Renal cortical epithelial cell (primary cell): ENCODE data around the gene ANO9. TPM values are rescaled to one million over a fixed set of nuclear protein-coding genes. Genes with fewer than 3 reads are reported as not detected.
"Not testable (repeated sequence)": the region's sequence is repeated elsewhere in the genome, so short reads cannot be mapped to it uniquely, and the experiment has no call there.

Experiments used
- DNase-seq: peaks from one replicate; pipeline ENCODE4 v3.0.0-alpha.2; 2011; ENCODE audit warnings: low read depth
- total RNA-seq: library from RNA; depleted of rRNA; stranded (reverse); fragments of >200 nt; gene quantifications from 2 replicates; pipeline ENCODE4 v1.2.3, GENCODE V29; 2014

The ANO9 gene
- total RNA-seq, 1 donor from 2014 or later: 10.8 TPM

DNA sequence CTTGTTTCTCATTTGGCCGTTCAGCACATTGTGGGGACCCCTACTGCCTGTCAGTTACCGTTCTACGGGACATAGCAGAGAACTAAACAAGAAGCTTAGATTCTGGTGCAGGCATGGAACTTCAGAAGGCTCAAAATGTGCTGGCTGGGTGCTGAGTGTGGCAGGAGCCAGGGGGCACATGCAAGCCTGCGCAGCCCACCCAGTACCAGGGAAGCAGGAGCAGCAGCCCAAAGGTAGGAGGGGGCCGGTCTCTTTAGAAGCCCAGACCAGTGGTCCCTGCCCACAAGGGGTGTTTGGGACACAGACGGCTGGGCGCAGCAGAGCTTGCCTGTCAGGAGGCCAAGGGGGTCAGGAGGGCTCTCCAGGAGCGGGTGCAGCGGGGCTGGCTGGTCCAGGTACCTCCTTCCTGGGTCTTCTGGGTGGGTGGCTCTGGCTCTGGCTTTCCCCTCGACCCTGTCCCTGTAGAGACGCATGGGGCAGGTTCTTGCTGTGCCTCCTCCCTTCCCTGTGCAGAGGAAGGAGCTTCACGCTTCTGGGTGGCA, 10.5 kb upstream of the ANO9 start:
- DNase-seq: no peak

- DNase-seq: no peak
Measured at GRCh38 chr11:451738-452137, 9.9 kb upstream of the ANO9 start.

DNA sequence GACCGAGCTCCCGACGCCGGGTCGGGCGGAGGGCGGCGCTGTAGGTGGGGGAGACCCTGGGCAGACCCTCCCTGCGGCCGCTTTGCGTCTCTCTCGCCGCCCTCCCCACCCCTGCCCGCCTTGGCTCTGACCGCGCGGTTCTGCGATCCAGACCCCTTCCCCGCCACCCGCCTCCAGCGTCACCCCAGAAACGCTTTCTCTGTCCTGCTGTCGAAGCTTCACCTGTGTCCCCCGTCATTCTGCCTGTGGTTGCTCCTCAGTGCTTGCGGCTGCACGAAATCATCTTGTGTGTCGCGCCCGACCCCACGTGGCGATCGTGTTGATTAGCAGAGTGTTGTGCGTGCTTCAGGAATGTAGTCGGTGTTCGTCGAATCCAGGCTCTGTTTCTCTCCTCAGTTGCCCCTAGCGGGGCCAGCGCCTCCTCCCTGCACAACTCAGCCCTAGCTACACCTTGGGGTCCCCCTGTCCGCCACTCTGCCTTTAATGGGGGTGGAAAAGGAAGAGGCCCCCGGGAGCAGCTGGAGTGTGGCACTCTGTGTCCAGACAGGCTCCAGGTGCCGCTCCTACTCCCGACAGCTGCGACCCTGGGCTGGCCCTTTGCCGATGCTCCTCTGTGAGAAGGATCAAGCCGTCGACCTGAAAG, 9.1 kb upstream of the ANO9 start:
- peak; percentile 60 for DNase-seq

- peak; percentile 90 for DNase-seq
Measured at GRCh38 chr11:449889-450808, 8.3 kb upstream of the ANO9 start, which contains the start of gene PTDSS2. PTDSS2 (plus strand) TSS chr11:450279; CDS start chr11:450456, 177 bp downstream.

DNA sequence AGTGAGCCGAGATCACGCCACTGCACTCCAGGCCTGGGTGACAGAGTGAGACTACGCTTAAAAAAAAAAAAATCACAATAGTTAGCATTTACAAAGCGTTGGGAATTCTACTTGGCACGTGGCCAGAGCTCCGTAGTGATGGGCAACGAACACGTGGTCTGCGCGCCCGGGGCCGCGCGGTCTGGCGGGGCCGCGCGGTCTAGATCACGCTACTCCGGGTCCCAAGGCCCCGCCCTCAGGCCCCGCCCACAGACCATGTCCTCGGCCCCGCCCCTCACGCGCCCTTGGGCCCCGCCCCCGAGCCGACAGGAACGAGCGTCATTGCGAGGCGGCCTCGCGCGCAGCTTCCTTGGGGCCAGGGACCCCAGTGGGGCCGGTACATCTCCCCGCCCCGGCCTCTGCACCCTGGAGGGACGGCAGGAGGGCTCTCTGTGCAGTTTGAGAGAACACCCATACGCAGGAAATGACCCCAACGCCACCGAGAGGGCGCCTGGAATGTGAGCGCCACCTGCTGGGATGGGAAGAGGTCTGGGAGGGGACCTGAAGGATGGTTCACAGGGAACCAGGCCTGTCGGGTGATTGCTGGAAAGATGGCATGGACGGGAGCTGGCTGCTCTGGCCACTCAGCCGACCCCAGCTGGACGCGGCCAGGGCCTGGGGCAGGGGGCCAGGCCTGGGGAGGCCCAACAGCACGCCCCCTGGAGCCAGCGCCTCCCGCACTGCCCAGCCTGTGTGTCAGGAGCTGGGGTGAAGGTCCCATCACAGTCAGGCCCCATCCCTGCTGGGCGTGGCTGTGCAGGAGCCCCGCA, 6.3 kb upstream of the ANO9 start:
- DNase-seq: peak; percentile 67

DNA sequence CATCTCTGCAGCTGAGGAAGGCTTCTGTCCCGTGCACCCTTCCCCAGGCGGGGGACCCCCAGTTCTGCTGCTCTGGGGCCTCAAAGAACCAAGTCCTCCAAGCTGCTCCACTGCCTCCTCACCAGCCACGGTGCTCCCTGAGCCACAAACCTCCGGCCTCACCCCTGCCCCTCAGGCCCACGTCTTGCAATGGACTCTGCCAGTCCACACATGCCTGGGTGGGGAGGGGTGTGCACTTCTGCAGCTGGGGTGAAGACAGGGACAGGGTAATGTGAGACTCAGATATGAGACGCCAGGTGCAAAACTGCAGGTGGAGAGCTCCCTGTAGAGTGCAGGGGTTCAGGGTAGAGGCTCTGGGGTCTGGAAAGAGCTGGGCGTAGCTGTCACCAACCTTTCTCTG, 5.1 kb upstream of the ANO9 start:
- no peak for DNase-seq

DNA sequence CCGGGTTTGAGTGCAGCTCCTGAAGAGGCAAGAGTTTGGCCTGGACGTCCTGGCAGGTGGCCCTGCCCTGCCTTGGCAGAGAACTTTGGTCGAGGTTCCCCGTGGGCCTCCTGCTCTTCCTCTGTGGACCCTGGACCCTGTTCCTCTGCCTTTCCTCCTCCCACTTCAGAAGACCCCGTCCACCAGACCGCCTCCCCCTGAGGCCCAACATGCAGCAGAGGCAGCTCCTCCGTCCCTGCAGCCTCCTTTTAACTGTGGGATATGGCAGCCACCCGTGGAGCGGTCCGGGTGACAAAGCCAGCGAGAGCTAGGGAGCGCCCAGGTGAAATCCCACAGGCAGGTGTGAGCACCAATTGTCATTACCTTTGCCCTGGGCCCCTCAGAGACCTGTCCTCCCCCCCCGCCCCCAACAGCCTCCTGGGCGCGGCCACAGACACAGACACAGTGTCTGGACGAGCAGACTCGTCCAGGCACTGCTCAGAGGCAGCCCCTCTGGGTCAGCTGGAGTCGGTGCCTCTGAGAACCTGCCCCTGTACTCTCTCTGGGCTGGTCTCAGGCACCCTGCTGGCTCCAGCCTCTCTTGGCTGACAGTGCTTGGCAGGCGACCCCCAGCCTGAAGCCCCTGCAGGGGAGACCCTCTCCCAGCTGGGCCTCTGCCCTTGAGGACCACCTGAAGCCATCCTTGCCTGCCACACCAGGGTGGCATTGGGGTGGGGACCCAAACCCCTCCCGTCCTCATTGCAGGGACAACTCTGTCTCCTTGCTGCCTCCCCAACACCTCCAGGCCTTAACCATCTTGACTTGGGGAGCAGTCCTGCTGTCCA, 4.2 kb upstream of the ANO9 start:
- no peak for DNase-seq

GRCh38 chr11:444396-445144, 2.8 kb upstream of the ANO9 start:
- DNase-seq: peak; percentile 42

DNA sequence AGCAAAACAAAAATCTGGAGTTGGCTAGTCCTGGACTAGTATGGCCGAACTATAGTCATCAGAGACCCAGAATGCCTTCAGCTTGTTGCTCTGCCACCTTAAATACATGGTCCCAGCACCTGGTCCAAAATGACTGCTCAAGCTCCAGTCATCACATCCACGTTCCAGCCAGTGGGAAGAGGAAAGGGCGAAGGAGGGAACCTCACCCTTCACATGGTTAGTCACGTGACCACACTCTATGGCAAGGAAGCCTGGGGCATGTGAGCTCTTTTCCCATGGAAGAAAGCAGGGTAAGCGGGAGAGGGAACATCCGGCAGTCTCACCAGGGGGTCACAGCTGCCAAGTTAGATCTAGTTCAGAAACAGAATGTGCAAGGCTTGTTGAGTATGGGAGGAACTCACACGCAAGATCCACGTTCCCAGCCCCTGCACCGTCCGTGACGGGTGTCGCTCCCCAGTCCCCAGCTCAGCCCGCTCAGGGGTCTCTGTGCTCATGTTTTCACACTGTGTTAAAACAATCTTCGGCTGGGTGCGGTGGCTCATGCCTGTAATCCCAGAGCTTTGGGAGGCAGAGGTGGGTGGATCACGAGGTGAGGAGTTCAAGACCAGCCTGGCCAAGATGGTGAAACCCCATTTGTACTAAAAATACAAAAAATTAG, 1.9 kb upstream of the ANO9 start:
- peak; percentile 18 for DNase-seq

- no peak for DNase-seq
Measured at GRCh38 chr11:442611-443081, 835 bp upstream of the ANO9 start.

- no peak for DNase-seq
Measured at GRCh38 chr11:441043-441417, 781 bp downstream of the ANO9 start.

DNA sequence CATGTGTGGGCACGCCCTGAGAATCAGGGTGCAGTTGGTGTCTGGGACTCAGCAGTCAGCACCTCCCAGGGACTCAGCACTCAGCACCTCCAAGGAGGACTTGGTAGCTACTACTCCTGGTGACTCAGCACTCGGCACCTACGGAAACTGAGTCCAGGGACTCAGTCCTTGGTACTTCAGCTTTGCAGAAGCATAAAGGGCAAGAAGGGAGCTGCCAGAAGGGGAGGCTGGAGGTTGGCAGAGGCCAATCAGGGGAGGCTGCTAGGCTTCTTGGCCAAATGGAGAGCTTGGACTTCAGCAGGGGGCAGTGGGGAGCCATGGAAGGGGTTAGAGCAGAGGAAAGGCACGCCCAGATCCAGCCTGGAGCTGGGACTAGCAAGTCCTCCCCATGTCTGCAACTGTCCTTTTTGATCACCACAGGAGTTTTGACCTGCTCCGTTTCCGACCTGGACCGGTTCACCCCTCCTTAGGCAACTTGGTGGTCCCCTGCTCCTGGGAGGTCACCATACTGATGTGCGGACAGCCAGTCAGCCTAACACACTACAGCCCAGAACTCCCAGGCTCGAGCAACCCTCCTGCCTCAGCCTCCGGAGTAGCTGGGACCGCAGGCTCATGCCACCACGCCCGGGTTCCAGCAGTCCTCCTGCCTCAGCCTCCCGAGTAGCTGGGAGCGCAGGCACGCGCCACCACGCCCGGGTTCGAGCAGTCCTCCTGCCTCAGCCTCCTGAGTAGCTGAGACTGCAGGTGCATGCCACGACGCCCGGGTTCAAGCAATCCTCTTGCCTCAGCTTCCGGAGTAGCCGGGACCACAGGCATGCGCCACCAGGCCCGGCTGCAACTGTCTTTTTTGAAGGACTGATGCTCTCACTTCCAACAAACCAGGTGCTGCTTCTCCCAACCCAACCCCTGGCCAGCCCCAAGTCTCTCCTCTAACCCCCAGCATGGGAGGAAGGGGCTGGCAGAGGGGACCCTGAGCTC, 1.5 kb downstream of the ANO9 start:
- DNase-seq: no peak

- DNase-seq: no peak
Measured at GRCh38 chr11:439315-440064, 2.3 kb downstream of the ANO9 start.

GRCh38 chr11:438101-438844, 3.5 kb downstream of the ANO9 start:
- DNase-seq: no peak

DNA sequence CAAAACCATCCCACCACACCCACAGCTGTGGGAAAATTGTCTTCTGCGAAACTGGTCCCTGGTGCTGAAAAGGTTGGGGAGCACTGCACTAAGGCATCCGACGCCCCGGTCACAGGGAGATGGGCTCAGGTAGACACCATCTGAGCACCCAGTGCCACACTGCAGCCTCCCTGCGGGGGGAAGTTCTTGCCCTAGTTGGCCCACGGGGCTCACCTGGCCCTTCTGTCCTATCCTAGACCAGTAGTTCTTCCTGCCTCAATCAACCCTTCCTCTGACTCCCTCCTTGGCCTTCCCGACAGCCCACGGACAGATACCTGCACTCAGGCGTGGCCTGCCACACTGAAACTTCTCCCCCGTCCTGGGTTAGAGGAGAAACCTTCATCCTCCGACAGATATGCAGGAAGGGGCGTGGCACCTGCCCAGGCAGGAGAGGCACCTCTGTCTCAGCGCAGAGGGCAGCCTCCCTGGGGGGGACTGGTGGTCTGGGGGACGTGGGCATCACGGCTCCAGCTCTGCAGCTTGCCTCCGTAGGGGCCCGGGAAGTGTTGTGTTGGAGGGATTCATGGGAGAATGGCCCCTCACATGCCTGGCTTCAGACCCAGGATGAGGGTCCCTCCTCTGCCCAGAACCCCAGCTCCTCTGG, 4.5 kb downstream of the ANO9 start:
- no peak for DNase-seq

DNA sequence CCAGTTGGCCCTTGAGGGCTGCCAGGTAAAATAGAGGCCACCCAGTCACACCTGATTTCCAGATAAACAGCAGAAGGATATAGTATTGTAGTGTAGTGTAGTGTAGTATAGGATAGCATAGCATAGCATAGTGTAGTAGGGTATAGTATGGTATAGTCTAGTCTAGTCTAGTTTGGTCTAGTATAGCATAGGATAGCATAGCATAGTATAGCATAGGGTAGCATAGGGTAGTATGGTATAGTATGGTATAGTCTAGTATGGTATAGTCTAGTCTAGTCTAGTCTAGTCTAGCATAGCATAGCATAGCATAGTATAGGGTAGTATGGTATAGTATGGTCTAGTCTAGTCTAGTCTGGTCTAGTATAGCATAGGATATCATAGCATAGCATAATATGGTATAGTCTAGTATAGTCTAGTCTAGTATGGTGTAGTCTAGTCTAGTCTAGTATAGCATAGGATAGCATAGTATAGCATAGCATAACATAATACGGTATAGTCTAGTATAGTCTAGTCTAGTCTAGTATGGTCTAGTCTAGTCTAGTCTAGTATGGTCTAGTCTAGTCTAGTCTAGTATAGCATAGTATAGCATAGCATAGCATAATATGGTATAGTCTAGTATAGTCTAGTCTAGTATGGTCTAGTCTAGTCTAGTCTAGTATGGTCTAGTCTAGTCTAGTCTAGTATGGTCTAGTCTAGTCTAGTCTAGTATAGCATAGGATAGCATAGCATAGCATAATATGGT, 6.6 kb downstream of the ANO9 start:
- not testable (repeated sequence) for DNase-seq
